GM19397 (cell line): ENCODE data around the gene ACAP3.

Source experiments
- ATAC-seq: cut with Tn5 transposase; IDR thresholded peaks from one replicate; pipeline ENCODE4 v1.9.1; 2021; ENCODE audit warnings: mild to moderate bottlenecking, moderate library complexity; ENCODE audit not compliant: unreplicated experiment

Gene ACAP3

DNA sequence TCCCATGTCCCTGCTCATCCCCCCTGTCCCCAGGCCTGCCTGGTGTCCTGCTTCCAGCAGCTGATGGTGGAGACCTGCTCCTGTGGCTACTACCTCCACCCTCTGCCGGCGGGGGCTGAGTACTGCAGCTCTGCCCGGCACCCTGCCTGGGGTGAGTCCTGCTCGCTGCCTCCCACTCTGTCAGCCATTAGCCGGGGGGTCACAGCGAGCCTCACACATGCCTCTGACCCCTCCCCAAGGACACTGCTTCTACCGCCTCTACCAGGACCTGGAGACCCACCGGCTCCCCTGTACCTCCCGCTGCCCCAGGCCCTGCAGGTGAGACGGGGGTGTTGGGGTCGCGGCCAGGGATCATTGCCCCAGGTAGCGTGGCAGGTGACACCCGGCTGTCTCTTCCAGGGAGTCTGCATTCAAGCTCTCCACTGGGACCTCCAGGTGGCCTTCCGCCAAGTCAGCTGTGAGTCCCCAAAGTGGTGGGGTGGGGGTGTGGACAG lies 17.4 kb downstream of the ACAP3 start:
- ATAC-seq: no peak

DNA sequence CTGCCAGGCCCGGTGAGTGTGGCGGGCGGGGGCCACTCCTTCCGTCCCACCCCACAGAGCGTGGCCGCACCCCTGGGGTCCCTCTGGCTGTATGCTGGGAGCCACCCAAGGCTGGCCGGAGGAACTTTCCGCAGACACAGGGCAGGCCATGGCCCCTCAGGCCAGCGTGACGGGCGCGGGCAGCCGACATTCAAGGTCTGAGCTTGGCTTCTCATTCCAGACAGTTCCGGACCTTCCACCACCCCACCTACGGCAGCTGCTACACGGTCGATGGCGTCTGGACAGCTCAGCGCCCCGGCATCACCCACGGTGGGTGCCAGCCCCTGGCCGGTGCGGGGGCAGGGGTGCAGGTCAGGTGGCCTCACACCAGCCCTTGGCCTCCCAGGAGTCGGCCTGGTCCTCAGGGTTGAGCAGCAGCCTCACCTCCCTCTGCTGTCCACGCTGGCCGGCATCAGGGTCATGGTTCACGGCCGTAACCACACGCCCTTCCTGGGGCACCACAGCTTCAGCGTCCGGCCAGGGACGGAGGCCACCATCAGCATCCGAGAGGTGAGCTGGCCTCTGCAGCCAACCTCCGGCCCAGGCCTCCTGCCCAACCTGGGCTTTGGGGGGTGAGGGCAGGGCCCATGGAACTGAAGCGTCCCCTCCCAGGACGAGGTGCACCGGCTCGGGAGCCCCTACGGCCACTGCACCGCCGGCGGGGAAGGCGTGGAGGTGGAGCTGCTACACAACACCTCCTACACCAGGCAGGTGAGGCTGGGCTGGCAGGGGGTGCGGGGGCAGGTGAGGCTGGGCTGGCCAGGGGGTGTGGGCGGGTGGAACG lies 20.2 kb downstream of the ACAP3 start:
- ATAC-seq: no peak

DNA sequence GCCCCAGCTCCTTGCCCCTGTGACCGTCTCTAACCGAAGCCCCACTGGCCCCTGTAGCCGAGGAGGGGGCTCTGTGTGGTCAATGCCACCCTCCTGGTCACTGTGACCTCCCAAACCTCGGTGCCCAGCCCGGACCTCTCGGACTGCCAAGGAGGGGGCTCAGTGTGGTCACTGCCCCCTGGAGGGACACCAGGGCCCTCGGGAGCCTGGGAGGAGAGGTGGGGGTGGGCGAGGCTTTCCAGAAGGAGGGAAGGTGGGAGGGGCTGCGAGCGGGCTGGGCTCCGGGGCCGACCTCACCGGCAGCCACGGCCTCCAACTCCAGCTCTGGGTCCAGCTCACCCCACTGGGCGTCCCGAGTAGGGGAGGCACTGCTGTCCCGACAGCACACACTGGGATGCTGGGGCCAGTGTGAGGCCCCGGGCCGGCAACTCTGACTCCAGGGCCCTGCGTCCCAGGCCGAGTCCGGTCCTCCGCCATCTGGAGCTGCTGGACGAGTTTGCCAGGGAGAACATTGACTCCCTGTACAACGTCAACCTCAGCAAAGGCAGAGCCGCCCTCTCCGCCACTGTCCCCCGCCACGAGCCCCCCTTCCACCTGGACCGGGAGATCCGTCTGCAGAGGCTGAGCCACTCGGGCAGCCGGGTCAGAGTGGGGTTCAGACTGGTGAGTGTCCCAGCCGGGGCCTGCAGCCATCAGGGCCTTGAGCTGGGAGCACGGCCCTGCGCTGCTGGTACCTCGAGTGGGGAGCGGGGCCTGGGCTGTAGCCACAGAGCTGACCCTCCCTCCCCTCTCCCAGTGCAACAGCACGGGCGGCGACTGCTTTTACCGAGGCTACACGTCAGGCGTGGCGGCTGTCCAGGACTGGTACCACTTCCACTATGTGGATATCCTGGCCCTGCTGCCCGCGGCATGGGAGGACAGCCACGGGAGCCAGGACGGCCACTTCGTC lies 21.1 kb downstream of the ACAP3 start:
- ATAC-seq: no peak

DNA sequence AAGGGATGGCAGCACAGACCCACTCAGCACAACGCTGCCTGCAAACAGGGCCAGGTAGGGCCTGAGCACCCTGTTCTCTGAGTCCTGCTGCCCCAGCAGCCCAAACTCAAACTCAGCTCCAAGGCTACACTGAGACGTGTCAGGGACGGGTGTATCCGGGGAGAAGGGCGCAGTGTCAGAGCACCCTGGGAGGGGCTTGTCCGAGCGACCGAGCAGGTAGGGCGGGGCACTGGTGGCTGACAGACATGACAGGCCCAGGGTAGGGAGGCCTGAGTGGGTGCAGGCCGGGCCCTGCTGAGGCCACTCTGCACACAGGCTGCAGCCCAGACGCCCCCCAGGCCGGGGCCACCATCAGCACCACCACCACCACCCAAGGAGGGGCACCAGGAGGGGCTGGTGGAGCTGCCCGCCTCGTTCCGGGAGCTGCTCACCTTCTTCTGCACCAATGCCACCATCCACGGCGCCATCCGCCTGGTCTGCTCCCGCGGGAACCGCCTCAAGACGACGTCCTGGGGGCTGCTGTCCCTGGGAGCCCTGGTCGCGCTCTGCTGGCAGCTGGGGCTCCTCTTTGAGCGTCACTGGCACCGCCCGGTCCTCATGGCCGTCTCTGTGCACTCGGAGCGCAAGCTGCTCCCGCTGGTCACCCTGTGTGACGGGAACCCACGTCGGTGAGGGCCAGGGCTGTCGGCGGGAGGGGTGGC lies 22.0 kb downstream of the ACAP3 start:
- ATAC-seq: no peak

DNA sequence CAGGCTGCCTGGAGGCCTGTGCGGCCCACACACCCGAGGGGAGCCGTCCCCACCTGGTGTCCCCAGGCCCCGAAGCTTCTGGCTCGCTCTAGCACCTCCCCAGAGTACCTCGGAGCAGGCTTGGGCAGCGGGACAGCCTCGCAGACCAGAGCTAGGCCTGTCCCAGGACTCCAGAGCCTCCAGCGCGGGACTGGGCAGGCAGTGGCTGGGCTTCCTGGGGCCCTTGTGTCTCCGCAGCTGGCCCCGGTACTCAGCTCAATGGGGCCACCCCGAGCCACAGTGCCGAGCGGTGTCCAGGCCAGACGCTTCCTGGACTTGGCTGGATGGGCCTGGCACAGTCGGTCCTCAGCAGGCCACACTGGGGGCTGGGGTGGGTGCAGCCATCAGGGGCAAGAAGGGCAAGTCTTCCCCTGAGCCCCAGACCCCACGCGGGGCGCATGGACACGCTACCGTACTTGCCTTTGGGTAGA lies 22.6 kb downstream of the ACAP3 start:
- no peak for ATAC-seq

DNA sequence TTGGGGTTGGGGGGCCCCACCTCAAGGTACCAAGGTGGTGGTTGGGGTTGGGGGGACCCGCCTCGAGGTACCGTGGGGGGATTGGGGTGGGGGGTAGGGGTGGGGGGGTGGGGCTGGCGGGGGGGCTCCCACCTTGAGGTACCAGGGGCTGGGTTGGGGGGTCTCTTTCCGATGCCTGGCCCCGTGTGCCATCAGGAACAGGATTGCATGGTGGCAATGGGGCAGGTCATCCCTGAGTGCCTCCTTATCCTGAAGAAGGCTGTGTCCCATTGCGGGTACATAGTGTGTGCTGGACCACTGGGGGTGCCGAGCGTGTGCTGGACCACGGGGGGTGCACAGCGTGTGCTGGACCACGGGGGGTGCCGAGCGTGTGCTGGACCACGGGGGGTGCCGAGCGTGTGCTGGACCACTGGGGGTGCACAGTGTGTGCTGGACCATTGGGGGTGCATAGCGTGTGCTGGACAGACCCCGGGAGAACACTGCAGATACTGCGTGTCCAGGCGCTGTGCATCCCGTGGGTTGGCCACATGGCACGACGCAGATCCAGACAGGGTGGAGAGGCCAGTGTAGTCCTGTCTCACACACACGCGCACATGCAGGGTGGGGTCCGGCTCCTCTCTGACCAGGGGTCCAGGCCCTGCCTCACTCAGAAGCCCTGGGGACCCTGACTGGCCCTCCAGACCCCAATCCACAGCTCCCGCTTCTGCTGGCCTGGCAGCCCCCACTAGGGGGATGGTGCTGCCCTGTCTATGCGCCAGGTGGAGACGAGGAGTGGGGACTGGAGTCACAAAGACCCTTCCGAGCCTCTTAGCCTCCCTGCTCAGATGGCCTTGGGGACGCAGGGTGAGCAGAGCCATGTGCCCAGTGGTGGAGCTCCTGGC lies 23.3 kb downstream of the ACAP3 start:
- no peak for ATAC-seq

DNA sequence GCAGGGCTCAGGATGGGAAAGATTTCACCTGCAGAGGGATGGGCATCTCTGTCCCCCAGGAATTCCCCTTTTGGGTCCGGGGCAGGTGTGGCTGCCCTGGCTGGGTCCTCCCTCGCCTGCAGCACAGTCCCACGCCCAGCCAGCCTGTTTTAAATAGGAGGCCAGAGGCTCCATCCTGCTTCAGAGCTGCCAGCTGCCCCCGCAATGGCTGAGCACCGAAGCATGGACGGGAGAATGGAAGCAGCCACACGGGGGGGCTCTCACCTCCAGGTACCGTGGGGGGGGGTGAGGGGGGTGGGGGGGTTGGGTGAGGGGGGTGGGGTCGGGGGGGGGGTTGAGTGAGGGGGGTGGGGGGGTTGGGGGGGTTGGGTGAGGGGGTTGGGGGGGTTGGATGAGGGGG lies 23.9 kb downstream of the ACAP3 start:
- no peak for ATAC-seq

DNA sequence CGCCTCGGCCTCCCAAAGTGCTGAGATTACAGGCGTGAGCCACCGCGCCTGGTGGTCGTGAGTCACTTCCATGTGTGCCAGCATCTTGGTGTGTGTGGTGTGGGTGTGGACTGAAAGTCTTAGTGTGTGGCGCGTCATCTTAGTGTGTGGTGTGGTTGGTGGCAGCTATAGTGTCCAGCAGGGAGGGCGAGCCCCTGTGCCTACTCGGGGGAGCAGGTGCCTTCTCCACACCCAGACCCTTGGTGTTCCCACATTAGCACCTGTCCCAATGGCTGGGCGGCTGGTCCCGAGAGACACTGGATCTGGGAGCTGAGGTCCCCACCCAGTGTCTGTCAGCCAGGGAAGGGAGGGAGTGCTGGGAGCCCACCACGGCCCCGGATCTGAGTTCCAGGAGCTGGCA lies 24.7 kb downstream of the ACAP3 start:
- no peak for ATAC-seq

DNA sequence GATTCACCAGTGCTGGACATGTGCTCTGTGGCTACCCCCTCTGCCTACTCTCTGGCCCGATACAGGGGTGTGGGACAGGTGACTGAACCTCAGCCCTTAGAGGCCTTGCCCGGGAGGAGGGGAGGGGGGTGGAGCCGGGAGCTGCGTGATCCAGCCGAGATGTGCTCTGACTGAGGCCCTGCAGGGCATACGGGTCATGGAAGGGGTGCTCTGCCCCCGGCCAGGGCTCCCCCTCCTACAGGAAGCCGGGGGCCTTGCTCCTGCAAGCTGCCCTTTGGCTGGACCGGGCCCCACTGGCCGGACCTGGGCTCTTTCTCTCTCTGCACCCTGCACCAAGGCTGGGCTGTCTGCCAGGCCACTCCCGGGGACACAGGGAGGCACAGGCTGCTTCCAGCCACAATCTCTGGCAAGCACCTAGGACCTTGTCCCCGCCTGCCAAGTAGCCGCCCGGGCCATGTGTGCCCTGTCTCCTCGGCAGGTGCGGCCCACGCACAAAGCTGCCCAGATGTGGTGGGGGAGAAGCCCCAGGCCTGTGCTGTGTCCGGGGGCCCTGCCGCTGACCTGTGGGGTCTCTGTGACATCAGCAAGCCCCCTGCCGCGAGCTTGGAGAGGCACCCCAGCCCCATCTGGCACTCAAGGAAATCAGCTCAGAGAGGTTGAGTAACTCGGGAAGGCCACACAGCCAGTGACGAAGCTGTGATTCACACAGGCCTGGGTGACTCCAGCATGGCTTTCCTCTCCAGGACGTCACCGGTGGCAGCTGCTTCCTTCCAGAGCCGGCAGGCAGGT lies 26.0 kb downstream of the ACAP3 start:
- ATAC-seq: no peak

DNA sequence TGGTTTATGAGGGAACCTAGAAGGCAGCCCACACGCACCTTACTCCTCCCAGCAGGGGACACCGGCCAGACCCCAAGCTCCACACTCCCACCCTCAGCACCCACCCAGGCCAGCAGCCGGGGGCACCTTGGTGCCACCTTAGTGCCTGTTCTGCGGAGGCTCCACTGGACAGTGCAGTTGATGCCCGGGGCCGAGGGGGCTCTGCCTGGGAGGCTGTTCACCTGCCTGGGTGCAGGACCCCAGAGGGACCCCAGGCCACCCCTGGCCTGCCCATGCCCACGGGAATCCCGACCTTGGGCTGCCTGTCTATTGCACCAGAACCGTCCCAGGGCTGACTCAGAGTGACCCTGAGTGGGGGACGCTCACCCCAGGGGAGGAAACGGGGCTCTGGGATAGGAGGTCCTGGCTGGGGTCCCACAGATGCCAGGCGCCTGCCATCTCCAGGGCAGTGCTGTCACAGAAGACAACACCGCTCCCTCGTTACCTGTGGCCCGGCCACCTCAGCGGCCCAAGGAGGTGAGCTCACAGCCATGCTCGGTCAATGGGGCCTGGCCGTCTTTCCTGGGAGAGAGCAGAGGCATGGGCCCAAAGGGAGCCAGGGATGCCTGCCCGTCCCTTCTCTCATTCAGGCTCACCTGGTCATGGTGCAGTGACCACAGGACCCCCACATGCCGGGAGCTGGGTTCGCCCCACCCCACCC lies 26.8 kb downstream of the ACAP3 start:
- no peak for ATAC-seq

DNA sequence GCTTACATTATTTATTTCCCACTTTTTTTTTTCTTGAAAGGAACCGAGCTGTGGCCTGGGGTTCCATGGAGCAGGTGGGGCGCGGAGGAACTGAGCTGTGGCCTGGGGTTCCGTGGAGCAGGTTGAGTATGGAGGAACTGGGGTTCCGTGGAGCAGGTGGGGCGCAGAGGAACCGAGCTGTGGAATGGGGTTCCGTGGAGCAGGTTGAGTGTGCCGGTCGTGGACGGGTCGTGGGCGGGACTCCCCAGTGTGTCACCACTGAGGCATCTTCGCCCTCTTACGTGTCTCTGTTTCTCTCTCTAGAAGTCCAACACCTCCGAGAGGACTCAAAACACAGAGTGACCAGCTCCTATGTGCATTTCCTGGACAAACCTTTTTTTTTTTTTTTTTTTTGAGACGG lies 28.7 kb downstream of the ACAP3 start:
- no peak for ATAC-seq

DNA sequence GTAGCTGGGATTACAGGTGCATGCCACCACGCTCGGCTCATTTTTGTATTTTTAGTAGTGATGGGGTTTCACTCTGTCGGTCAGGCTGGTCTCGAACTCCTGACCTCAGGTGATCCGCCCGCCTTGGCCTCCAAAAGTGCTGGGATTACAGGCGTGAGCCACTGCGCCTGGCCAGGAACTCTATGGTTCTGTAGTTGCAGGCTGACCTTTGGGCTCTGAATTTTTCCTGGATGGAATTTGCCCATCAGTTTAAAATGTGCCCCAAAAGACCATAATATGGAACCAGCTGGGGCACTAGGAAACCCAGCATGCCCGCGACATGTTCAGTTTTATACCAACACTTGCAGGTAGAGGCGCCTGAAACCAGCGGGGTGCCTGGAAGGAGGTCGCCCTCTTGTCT lies 29.1 kb downstream of the ACAP3 start:
- no peak for ATAC-seq

DNA sequence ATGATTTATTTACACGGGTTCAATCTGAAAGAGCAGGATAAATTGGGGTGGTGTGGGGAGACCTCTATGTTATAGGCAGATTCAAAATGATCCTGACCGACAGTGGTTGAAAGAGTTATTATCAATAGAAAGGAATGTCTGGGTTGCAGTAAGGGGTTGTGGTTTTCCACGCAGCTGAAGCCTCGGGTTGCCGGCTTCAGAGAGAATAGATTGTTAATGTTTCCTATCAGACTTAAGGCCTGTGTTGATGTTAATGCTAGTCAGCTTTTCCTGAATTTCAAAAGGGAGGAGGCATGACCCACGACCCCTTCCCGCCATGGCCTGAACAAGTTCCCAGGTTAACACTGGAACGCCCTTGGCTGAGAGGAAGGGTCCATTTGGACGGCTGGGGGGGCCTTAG lies 31.9 kb downstream of the ACAP3 start:
- no peak for ATAC-seq

DNA sequence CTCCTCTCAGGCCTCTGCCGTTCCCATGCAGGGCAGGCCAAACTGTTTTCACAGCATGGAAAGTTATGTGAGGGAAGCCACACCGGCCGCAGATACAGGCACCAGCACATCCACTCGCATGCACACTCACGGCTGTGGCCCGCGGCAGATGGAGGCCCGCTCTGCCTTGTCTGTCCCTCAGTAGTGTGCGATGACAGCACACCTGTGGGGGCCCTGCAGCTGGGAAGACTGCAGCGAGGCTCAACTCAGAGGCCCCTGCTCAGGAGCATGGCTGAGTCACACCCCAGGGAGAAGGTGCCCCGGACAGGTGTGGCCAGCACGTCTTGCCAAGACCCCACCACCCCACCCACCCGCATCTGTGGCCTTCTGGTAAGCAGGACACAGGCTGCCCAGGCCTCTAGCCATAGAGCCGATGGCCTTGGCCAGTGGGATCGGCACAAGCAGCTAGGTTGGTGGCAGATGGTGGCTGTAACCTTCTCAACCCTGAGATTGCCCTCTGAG lies 32.7 kb downstream of the ACAP3 start:
- no peak for ATAC-seq

DNA sequence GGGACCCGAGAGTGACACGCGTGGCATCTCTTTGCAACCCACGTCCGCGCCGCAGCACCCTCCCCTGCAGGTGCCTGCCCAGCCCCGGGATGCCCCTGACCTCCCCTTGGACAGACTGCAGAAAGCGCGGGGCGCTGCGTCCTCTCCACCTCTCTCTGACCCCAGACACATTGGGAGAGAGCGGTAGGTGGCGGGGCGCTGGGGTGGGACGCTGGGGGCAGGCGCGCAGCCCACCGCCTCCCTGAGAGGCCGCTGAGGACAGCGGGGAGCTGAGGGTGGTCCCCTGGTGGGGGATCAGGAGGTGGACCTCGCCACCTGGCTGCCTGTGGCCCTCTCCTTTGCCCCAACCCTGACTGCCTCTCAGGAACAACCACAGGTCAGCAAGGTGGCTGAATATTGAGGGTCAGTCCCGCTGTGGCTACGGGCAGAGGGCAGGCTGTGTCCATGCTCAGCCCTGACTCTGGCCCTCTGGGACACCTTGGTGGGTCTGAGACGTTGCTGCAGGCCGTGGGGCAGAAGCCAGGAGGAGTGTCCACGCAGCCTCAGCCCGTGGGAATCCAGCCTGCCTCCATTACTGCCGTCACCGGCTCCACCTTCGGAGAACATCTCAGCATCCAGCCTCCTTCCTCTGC lies 33.3 kb downstream of the ACAP3 start:
- no peak for ATAC-seq

DNA sequence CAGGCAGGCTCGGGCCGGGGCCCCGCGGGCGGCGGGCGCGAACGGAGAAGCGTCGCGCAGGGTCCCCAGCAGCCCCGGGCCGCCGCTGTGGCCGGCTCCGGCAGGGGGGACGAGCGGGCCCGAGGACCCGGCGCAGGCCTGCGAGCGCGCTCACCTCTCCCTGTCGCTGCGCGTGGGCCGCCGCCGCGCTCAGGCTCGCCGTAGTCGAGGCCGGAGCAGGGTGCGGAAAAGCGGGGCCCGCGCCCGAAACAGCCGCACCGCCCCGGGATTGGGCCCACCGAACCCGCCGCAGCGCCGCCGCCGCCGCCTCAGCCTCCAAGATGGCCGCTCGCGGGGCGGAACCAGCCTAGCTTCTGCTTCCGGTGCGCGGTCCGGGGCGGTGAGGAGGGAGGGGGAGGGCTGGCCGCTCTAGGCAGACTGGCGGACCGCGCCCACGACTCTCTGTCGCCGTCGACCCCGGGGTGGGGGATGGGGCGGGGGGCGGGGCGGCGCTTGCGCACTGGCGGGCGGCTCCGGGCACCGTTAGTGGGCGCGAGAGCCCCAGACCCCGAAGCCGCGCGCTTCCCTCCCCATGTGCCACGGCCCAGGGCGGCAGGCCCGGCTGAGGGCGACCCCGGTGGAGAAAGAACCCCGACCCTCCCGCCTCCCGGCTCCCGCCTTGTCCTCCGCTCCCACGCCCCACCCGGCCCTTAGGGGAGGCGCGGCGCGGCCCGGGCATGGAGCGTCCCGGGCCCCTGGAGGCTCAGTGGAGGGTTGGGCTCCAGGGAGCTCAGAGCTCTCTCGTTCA lies 34.0 kb downstream of the ACAP3 start, which contains the start of gene UBE2J2:
UBE2J2 (minus strand) TSS at position 343 of the 787 bp plus-strand sequence. CDS start 5,862 bp downstream, outside the sequence.
- ATAC-seq: peak; percentile 84

DNA sequence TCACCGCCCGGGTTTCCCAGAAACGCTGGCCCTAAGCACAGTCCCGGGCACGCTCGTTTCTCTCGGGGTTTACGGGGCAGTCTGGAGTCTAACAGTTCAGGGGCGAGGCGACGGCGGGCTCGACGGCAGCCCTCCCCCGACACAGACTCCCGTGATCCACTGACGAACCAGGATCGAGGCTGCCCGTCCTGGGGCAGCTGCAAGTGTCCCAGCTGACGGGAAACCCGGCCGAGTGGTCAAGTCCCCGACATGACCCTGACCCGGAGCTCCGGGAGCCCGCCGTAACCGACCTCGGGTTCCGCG lies 34.6 kb downstream of the ACAP3 start:
- peak; percentile 25 for ATAC-seq
